Measurements from ENCODE around the gene PPIE.

The PPIE gene

DNA sequence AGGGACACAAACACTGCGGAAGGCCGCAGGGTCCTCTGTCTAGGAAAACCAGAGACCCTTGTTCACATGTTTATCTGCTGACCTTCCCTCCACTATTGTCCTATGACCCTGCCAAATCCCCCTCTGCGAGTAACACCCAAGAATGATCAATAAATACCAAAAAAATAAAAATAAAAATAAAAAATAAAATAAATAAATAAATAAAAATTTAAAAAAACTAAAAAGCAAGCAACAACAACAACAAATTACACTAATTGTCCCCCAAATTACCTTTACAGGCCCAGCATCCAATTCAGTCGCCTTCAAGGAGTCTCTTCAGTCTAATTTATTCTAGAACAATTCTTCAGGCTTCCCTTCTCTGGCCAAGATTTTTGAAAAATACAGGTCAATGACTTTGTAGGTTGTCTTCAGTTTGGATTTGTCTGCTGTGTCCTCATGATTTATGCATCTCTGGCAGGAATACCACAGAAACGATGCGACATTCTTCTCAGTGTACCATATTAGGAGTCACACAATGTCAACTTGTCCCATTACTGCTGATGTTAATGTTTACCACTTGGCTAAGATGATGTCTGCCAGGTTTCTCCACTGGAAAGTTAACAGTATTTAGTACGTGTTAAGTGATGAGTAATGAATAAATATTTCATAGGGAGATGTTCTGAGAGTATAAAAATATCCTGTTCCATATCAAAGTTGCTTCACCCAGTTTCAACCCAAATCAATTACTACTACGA, 70.3 kb downstream of the PPIE start:
- H3K27me3 Mint-ChIP-seq, result no peaks in the 10 kb centered on the region
- intact Hi-C loops (cut with micrococcal nuclease), result no loop called here
- peaks cover 8% of the 10 kb centered on the region for H3K9me3 Mint-ChIP-seq
- H3K27ac Mint-ChIP-seq, result no peak overlapping the region
- no peak overlapping the region for H3K4me3 Mint-ChIP-seq
- peaks cover 17% of the 10 kb centered on the region for H3K36me3 Mint-ChIP-seq (ENCODE audit: low read depth)
- H3K4me1 Mint-ChIP-seq (ENCODE audit: low read depth), result peaks cover 3% of the 10 kb centered on the region

GRCh38 chr1:39812913-39813312, 74.2 kb downstream of the PPIE start:
- Mint-ChIP-seq H3K4me3 (no peak overlapping the region), H3K27me3 (no peaks in the 10 kb centered on the region), H3K36me3 (ENCODE audit: low read depth) (peaks cover 5% of the 10 kb centered on the region), H3K4me1 (ENCODE audit: low read depth) (peaks cover 24% of the 10 kb centered on the region), H3K9me3 (no peaks in the 10 kb centered on the region), H3K27ac (no peak overlapping the region)
- intact Hi-C loops (cut with micrococcal nuclease), result no loop called here

Data from dendritic cell treated with granulocyte-macrophage colony-stimulating factor and Interleukin-4, amounts not matched to agents 40 ng/mL and 50 ng/mL, for 4 days (primary cell).